Tibial nerve (tissue), 4 donors: ENCODE measurements around the gene RILPL2.
A peak's percentile ranks its signal among the peaks of the same experiment; 100 is the strongest.

Source experiments
- EP300 ChIP-seq, 2 donors: sonication (generic); formaldehyde crosslinking; IDR thresholded peaks; one replicate each; pipeline ENCODE4 v1.6.1; 2017; ENCODE audit warnings: antibody characterized with exemption in 2 of 2, mild to moderate bottlenecking in 1 of 2
- POLR2A ChIP-seq, 2 donors: fragments of 450-650 bp; IDR thresholded peaks; one replicate each; pipeline ENCODE4 v1.6.1; 2017; ENCODE audit warnings: antibody characterized with exemption in 2 of 2, mild to moderate bottlenecking in 2 of 2, moderate library complexity in 2 of 2
- TF ChIP-seq, protein P1 (sequence below), 5 experiments: fragments of 200-600 bp in 3 of 5; fragments of 450-650 bp in 2 of 5; sonication (generic) in 3 of 5; IDR thresholded peaks; one replicate each; pipeline ENCODE4 v1.5.1; 2016 to 2019; ENCODE audit warnings: antibody characterized with exemption in 5 of 5, mild to moderate bottlenecking in 3 of 5, moderate library complexity in 2 of 5

GRCh38 chr12:123398550-123399254 lies 37.8 kb downstream of the RILPL2 start:
- TF ChIP-seq, protein P1, sequence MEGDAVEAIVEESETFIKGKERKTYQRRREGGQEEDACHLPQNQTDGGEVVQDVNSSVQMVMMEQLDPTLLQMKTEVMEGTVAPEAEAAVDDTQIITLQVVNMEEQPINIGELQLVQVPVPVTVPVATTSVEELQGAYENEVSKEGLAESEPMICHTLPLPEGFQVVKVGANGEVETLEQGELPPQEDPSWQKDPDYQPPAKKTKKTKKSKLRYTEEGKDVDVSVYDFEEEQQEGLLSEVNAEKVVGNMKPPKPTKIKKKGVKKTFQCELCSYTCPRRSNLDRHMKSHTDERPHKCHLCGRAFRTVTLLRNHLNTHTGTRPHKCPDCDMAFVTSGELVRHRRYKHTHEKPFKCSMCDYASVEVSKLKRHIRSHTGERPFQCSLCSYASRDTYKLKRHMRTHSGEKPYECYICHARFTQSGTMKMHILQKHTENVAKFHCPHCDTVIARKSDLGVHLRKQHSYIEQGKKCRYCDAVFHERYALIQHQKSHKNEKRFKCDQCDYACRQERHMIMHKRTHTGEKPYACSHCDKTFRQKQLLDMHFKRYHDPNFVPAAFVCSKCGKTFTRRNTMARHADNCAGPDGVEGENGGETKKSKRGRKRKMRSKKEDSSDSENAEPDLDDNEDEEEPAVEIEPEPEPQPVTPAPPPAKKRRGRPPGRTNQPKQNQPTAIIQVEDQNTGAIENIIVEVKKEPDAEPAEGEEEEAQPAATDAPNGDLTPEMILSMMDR (IDR thresholded peaks at IDR 0.05) = no peak
- TF ChIP-seq EP300 (IDR thresholded peaks at IDR 0.05) = peak in 1 of 2 donors; percentile 10
- TF ChIP-seq POLR2A (IDR thresholded peaks at IDR 0.05) = no peak
